ENCODE data around the gene RUNDC1.

Gene RUNDC1

DNA sequence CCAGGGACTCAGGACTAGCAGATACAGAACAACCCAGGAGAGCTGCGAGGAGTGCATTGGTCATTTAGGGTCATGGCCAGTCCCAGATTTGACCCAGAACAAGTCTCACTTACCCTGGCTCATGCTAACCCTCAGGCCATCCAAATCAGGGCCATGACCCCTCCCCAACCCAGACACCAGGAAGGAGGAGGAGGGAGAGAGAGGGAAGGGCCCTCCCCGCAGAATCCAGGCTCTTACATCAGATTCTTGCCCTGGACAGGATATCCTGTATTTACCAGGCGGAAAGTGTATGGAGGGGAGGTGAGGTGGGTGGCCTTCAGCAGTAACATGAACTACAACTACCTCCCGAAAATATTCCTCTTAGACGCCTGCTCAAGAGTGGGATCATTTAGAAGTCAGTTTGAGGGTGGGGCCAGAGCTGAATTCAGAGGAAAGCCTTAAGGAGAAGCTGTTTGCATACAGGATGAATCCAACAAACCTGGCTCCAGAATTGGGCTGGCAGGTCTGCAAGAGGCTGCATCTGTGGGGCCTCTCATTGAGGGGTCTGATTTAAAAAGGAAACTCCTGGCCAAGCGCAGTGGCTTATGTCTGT lies 39.8 kb downstream of the RUNDC1 start:
- DNase-seq = peak; percentile 6

DNA sequence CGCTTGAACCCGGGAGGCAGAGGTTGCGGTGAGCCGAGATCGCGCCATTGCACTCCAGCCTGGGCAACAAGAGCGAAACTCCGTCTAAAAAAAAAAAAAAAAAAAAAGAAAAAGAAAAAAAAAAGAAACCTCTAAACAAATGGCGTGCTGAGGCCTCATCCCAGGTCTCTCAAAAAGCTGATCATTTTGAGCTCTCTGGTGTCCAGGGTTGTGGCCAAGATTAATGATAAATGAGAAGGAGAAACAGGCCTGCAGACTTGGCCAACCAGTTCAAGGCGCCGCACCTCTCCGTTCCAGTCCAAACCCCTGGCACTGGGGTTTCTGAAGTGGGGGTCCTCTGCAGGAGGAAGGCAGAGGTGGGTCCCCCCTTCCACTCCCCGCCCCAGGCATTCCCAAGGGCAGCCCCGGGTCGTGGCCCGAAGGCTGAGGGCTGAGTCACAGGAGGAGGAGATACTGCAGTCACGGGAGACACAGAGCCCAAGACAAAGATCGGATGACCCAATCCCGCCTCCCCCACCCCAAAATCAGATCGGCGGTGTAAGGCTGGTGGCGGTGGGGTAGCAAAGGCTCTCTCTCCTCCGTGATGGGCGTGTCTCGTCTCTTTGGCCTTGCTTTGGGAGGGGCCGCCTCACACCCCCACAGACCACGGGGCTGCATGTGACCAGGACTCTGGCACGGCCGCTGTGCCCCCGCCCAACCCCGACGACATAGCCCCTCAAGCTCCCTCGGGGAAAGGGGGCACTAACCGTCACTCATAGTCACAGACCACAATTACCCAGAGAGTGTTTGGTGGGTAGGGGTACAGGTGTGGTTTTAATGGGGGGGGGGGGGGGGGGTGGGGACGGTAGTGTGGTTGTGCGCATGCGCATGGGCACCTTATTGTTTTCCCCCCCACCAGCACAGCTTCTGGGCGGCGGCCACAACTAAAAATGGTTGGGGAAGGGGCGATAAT lies 40.7 kb downstream of the RUNDC1 start:
- peak; percentile 74 for DNase-seq

DNA sequence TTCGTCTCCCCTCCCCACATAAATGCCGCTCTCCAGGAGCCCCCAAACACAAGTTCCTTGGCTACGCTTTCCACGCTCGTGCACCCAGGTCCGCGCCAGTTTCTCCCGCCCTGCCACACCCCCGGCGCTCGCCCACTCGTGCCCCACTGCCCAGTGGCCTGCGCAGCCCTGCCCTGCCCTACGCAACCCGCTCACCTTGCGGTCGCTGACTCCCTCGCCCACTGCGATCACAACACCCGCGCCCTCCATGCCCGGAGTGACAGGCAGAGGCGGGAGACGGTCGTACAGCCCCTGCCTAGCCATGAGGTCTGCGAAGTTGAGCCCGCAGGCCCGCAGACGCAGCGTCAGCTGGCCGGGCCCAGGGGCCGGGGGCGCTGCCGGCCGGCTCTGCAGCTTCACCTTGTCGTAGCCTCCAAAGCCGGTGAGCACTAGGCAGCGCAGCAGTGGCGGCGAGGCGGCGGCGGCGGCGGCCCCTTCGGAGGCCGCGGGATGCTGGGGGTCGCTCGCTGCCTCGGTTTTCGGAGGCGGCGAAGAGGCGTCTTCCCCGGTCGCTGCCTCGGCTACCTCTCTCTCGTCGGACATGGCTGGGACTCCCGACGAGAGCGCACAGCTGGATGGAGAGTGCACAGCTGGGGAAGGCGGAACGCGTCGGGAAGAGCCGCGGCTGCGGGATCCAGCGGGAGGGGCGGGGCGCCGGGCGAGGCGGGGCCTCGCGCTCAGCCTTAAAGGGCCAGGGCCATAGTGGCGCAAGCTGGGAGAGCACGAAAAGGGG lies 41.6 kb downstream of the RUNDC1 start, which contains the start of gene VAT1:
Gene VAT1 (minus strand): TSS at position 645 of the 772 bp plus-strand sequence. CDS start 63 bp downstream, at position 582.
- DNase-seq = peak; percentile 67

DNA sequence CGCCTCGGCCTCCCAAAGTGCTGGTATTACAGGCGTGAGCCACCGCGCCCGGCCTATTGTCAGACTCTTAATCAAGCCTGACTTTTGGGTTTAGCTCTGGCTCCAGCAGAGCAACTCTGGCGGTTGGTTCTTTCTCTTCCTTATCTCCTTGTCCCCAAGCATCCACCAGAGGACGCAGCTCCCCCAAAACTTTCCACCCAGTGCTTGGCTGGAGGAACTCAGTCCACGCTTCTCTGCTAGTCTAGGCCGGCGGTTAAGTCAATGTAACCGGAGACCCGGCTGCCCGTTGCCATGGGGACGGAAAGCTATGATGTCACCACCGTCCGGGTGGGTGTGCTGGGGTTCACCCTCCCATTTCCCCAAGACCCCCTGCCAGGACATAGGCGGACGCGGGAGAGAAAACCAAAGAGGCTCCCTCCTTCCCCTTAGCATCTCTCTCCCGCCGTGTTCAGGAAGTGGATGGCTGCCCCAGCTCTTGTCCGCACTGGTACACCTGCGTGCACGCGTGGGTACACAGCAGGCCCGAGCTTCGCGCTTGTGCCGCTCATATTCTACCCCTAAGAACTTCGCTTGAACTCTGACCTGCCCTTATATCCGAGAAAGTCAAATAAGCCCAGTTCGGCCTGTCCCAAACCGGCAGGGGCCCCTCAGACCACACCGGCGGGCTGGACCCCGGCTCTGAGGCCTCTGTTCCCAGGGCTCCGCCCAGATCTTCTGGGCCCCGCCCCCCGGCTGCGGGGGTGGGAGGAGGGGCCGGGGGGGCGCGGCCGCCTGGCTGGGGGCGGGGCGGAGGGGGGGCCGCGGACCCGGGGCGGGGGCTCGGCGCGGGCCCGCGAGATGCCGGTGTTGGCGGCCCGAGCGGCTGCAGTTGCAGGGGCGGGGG lies 44.3 kb downstream of the RUNDC1 start, which contains the start of gene RND2:
Gene RND2 (plus strand): TSS at position 825 of the 883 bp plus-strand sequence. CDS start 117 bp downstream, outside the sequence.
- DNase-seq = peak; percentile 84

DNA sequence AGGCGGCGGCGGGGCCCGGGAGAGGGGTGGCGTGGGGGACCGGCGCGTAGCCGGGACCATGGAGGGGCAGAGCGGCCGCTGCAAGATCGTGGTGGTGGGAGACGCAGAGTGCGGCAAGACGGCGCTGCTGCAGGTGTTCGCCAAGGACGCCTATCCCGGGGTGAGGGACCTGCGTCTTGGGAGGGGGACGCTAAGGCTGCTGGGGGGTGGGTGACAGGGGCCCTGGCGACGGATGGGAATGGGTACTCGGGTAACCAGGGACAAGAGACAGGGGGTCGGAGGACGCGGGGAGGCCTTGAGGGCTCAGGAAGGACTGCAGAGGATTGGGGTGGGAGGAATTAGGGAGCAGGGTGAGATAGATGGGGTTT lies 44.9 kb downstream of the RUNDC1 start:
- no peak for DNase-seq

DNA sequence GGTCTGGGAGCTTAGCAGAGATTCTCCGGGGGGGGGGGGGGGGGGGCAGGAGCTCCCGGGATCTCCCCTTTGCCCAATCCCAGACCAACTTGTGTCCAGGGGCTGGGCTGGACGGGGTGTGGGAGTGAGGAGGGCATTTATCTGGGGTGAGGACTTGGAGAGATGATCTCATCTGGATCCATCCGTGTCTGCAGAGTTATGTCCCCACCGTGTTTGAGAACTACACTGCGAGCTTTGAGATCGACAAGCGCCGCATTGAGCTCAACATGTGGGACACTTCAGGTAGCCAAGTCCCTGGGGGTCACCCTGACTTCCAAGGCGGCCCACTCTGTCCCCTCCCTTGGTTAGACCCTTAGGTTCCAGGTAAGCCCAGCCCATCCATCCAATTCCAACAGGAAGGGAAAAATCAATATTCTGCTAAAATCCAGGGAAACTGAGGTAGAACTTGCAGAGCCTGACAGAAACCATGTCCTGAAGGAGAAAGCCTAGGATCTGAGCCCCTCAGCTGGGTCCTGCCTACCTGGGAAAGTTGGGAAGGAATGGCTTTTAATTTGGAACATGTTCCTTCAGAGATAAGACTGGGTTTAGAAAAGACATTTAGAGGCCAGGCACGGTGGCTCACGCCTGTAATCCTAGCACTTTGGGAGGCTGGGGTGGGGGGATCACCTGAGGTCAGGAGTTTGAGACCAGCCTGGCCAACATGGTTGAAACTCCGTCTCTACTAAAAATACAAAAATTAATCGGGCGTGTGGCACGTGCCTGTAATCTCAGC lies 45.6 kb downstream of the RUNDC1 start:
- no peak for DNase-seq

DNA sequence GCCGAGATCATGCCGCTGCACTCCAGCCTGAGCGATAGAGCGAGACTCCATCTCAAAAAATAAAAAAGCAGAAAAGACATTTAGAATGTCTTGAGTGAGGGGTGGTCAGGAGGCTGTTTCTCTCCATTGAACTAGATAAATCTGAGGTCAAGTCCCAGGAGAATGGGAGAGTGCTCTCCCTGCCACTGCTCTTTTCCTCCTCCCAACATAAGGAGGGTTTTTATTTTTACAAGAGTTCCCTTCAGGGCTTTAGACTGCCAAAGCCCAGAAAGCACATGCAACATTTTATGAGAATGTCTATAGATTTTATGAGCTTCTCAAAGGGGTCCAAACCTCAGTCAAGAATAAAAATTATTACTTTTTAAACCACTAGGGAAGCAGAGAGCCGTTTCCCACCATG lies 46.2 kb downstream of the RUNDC1 start:
- no peak for DNase-seq

DNA sequence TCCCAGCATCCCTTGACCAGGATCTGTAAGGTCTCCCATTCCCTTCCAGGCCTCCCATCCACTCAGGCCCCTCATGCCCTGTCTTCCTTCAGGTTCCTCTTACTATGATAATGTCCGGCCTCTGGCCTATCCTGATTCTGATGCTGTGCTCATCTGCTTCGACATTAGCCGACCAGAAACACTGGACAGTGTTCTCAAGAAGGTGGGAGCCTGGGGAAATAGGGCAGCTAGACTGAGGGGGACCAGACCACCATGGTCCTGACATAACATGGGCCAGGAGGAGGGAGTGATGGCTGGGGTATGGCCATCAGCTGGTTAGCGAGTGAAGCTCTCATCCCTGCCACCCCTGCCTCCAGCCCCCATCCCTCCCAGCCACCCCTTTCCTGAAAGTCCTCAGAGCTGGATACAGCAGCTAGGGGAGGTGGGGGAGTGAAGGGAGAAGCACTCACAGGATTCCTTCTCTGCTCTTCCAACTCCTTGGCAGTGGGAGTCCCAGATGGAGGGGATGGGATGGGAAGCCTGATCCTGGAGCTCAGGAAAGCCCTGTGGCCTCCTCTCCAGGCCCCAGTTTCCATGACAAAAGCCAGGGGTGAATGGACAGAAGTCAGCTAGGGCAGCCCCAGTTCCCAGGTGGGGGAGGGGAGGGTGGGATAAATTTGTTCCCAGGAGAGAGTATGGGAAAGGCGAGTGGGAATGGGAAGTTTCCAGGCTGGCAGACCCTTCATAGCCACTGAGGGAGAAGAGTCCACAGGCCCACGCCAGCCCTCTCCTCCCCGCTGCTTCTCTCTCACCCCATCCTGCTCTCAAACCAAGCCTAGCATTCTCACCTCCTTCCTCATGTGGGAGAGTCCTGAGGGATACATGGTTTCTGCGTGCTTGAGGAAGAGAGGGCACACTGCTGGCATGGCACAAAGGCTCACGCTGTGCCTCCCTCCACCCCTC lies 47.0 kb downstream of the RUNDC1 start:
- no peak for DNase-seq

DNA sequence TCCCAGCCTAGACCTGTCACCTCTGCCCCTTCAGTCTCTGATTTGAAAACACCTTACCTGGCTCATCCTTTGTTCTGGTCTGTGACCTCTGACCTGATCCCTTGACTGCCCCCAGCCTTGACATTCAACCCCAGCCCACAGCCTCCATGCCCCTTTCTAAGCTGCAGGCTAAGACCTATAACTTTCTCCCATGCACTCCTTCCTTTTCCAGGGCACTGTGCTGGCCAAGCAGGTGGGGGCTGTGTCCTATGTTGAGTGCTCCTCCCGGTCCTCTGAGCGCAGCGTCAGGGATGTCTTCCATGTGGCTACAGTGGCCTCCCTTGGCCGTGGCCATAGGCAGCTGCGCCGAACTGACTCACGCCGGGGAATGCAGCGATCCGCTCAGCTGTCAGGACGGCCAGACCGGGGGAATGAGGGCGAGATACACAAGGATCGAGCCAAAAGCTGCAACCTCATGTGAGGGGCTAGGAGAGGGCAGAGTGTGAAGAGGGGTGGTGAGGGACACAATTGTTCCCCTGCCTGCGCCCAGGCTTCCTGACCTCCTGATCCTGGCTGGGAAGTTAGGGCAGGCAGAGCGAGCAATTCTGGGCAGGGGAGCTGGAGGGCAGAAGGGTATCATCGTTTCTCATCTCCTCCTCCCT lies 48.0 kb downstream of the RUNDC1 start:
- DNase-seq = no peak

DNA sequence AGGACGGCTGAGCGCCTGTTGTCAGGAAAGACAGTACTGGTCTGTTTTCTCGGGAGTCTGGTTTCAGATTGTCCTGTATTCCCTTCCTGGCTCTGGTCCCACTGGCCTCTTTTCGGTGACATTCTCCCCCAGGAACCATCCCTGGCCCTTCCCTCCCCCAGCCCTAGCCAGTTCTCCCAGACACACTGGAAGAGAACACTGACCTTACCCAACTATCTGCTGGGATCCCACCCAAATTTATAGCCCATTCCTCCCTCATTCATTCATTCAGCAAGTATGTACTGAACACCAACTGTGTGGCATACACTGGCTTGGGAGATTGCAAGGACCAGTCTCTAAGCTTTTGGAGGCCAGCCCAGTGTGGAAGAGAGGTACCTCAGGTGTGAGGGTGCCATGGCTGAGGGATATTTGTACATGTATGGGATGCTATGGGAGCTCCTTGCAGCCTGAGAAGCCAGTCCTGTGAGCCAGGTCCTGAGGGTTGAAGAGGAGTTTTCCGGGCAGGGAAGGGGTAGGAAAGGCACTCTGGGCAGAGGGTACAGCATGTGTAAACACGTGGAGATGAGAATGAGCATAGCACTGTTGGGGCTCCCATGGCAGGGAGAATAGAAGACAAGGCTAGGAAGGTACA lies 49.9 kb downstream of the RUNDC1 start:
- DNase-seq = no peak

DNA sequence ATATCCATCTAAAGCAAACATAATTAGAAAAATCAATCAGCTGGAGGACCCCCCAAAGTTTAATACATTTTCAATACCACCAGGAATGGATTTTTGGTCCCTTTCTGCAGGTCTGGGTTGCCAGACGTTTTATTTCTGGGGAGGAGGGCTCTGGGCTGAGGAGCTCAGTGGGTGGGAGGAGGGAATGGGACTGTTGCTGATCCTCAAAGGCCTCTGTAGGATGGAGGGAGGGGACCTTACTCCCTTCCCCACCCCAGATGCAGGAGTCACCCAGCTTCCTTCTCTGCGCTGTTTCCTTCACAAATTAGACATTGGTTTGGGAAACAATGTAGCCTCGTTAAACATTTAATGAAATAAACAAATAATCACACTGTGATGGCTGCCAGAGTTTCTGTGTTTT lies 51.3 kb downstream of the RUNDC1 start:
- DNase-seq = no peak

DNA sequence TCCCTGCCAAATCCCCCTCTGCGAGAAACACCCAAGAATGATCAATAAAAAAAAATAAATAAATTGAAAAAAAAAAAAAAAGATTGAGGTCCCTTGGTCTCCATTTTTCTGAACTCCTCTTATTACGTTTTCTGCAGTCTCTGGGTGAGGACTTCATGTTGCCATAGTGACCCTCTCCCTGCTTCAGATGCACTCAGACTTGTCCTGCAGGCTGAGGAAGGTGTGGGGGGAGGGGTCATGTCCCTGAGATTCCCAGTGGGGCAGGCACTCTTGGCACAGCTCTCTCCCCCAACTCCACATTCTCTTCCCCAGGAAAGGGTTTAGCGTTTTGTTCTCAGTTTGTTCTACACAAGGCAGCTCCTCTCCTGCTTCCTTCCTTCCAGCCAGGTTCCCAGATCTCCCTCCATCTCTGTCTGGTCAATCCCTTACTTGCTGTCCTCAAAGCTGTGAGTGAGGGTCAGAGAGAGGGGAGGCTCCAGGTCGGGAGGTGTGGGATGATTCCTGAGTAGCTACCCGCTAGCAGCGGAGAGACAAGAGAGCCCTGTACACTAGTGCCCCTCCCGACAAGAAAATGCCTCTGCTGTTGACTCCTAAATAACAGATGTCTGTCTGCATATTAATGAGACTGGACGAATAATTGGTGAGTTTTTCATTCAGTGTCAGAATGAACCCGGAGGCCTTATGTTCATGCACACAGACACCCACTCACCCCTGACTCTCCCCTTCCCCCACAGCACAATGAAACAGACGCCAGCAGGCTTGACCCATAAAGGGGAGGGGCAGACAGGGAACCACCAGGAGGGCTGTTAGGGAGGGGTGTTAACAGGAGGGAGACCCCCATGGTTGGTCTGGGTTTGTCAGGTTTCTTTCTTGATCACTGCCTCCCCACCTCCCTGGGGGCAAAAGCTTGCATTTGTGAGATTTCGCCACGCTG lies 53.9 kb downstream of the RUNDC1 start:
- DNase-seq = no peak

DNA sequence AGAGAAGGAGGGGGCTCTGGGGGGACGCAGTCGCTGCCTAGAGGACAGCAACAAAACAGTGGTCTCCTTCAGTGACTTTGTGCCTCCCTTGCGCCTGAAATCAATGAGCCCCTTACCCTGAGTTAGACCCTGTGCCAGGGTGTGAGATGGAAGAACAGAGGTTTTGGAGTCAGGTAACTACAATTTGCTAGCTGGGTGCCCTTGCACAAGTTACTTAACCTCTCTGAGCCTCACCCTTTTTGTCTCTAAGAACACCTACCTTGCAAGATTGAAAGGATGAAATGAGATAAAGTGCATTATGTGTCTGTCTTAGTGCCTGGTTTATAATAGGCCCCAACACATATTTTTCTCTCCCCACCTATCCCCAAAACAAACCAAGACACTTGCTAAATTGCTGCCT lies 54.5 kb downstream of the RUNDC1 start:
- DNase-seq = no peak

DNA sequence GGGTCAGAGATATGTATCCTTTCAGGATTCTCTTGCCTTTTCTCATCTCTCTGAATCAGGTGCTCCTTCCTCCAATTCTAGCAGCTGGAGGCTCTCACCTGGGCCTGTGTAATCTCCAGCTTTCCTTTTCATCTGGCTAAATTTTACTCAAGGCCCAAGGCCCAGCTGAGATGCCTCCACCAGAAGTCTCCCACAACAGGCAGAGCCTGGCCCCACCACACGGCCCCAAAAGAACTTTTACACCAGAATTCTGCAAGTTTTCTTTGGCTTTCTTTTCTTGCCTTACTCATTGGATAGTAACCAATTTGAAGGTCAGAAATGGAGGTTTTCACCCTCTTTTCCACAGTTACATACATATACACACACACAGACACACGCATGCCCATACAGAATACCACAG lies 59.3 kb downstream of the RUNDC1 start:
- DNase-seq = no peak

DNA sequence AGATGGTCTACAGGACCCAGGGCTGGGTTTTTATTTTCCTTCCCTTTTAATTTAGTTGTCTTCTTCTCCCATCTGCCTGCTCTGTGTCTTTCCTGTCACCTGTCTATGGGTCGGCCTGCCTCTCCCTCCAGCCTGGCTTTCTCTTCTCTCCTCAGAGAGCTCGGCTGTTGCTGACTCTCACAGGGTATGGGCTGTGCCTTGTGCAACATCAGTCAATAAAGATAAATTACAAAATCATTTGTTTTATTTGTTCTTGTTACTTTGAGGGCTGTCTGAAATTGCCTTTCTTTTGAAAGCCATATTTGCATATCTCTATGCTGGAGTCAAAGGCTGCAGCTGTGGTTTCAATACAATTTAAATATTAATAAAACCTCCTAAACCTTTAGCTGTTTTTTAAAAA lies 60.3 kb downstream of the RUNDC1 start:
- no peak for DNase-seq

DNA sequence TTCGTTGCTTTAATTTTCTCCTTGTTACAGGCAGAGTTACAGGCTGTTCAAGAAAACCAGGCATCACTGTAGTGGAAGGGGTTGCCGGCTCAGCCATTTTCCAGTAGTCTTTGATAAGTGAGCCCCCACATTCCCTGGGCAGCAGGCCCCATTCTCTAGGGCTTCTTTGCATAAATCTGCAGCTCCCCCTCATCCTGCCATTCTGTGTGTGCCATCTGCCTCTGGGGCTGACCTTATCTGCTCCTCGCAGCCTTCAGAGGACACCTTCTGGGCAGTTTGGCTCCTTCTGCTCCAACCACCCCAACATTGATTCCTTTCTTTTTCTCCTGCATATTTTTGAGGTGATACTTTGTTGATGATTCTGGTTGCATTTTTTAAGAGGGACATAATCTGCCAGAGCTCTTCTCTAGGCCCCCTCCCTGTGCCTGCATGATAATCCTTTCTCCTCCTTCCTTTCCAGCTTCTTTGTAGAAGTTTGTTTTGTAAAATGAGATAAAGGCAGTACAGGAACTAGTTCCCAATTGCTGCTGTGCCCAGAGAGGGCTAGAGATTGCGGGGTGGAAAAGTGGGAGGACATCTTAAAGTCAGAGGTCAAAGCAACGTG lies 61.8 kb downstream of the RUNDC1 start:
- no peak for DNase-seq
